Spleen (tissue), 11 donors: ENCODE results near the gene RNLS. TPM values are rescaled to one million over a fixed set of nuclear protein-coding genes. Genes with fewer than 3 reads are reported as not detected.

Experiments
- DNase-seq: peaks from one replicate; pipeline ENCODE4 v3.0.0-alpha.2; 2020
- H3K27ac ChIP-seq, 8 donors: fragments of 200-600 bp; sonication (generic) in 7 of 8; 1 replicate in 4 of 8; 2 replicates in 4 of 8; pipeline versions ENCODE4 v1.5.0 to v1.8.0; 2016 to 2021; ENCODE audit warnings: inconsistent platforms in 4 of 8, mild to moderate bottlenecking in 4 of 8, moderate library complexity in 1 of 8
- H3K27me3 ChIP-seq, 7 donors: fragments of 200-600 bp; sonication (generic) in 6 of 7; replicated peaks in 1 of 7; 1 replicate in 4 of 7; 2 replicates in 3 of 7; pipeline versions ENCODE4 v1.5.0 to v1.8.0; 2016 to 2021; ENCODE audit warnings: inconsistent platforms in 3 of 7, mild to moderate bottlenecking in 1 of 7
- H3K36me3 ChIP-seq, 6 donors: fragments of 200-600 bp; sonication (generic) in 5 of 6; 1 replicate in 4 of 6; 2 replicates in 2 of 6; pipeline versions ENCODE4 v1.5.0 to v1.8.0; 2016 to 2021; ENCODE audit warnings: inconsistent platforms in 2 of 6
- H3K4me1 ChIP-seq, 6 donors: fragments of 200-600 bp; sonication (generic) in 5 of 6; 1 replicate in 3 of 6; 2 replicates in 3 of 6; pipeline versions ENCODE4 v1.5.0 to v1.8.0; 2016 to 2021; ENCODE audit warnings: inconsistent platforms in 3 of 6
- H3K4me3 ChIP-seq, 8 donors: fragments of 200-600 bp; sonication (generic) in 7 of 8; 1 replicate in 4 of 8; 2 replicates in 4 of 8; pipeline versions ENCODE4 v1.5.0 to v1.8.0; 2016 to 2021; ENCODE audit warnings: inconsistent platforms in 4 of 8, mild to moderate bottlenecking in 4 of 8, moderate library complexity in 2 of 8
- H3K9me3 ChIP-seq, 8 donors: fragments of 200-600 bp; sonication (generic) in 7 of 8; 1 replicate in 4 of 8; 2 replicates in 4 of 8; pipeline versions ENCODE4 v1.5.0 to v1.8.0; 2016 to 2021; ENCODE audit warnings: inconsistent platforms in 4 of 8
- CTCF ChIP-seq, 11 experiments: fragments of 200-600 bp in 7 of 11; fragments of 450-650 bp in 4 of 11; sonication (generic) in 4 of 11; IDR thresholded peaks in 8 of 11; conservative IDR thresholded peaks in 3 of 11; 1 replicate in 7 of 11; 2 replicates in 4 of 11; pipeline versions ENCODE4 v1.4.0 to v1.8.0; 2016 to 2021; ENCODE audit warnings: antibody characterized with exemption in 11 of 11, inconsistent platforms in 4 of 11, mild to moderate bottlenecking in 1 of 11
- POLR2A ChIP-seq, 3 donors: fragments of 450-650 bp; IDR thresholded peaks; one replicate each; pipeline ENCODE4 v1.5.1; 2017; ENCODE audit warnings: antibody characterized with exemption in 3 of 3, mild to moderate bottlenecking in 1 of 3
- POLR2AphosphoS5 ChIP-seq, 3 donors: sonication (generic); formaldehyde crosslinking; IDR thresholded peaks; one replicate each; pipeline ENCODE4 v1.5.1; 2017; ENCODE audit warnings: antibody characterized with exemption in 3 of 3
- WGBS, 5 donors: extraction: QIAGEN DNeasy Blood & Tissue Kit in 3 of 5; methylation state at CpG; one replicate each; pipeline versions ENCODE4 v1.1.5 to v1.1.7; 2013 to 2018; 5-methylcytosine and 5-hydroxymethylcytosine counted together
- intact Hi-C: fragments of 100-400 bp; cut with DNase I; formaldehyde crosslinking; loops from one replicate; pipeline ENCODE4 v1.15.0; 2023; ENCODE audit warnings: low total_unique reads
- polyA plus RNA-seq, 3 donors: library from polyadenylated mRNA; stranded (reverse); fragments of 200-250 nt; gene quantifications; one replicate each; pipeline ENCODE4 v1.2.1, GENCODE V29; 2013
- total RNA-seq, 7 donors: library from RNA; depleted of rRNA in 3 of 7; stranded (reverse); fragments of >200 nt in 3 of 7; fragmentation: NEBNext Ultra II Directional in 4 of 7; extraction: Animal tissue kit (Norgen Biotek cat#: 25700) in 4 of 7; gene quantifications; one replicate each; pipeline versions ENCODE4 v1.1.0 to v1.2.1, GENCODE V29; 2016 to 2021
- donor health status: healthy with polysubstance abuse.
- donor health status: DM: no; HTN: no; CAD: no; lungs with moderate emphysema.
- donor health status: DM: no; HTN: no; CAD: no.
- donor health status: Bipolar disorder and iron deficiency.
- donor health status: healthy.
- donor health status: DM: no; HTN: no; CAD: no.
- donor health status: DM: yes; HTN: yes; CAD: no.

The RNLS gene
- total and polyA plus RNA-seq, 10 donors = 4.5 to 28.8 (median 8.5) TPM

GRCh38 chr10:88440541-88440940, 142.6 kb downstream of the RNLS start:
- intact Hi-C loops = no loop called here
- Histone ChIP-seq H3K4me1 (peaks cover 0 to 5% (median 0%) of the 10 kb centered on the region in 6 donors), H3K4me3 (no peak overlapping the region), H3K9me3 (peaks cover 0 to 8% (median 0%) of the 10 kb centered on the region in 8 donors), H3K36me3 (no peaks in the 10 kb centered on the region), H3K27ac (no peak overlapping the region), H3K27me3 (no peaks in the 10 kb centered on the region)
- TF ChIP-seq POLR2A (IDR thresholded peaks at IDR 0.05) = no peak
- no peak for TF ChIP-seq POLR2AphosphoS5 (IDR thresholded peaks at IDR 0.05)
- no peak for TF ChIP-seq CTCF (IDR thresholded peaks at IDR 0.05 in 8 of 11, conservative IDR thresholded peaks at IDR 0.05 in 3 of 11)
- no peak for DNase-seq

- peaks cover 0 to 8% (median 0%) of the 10 kb centered on the region in 8 donors for H3K9me3 ChIP-seq
- no peak overlapping the region for H3K4me3 ChIP-seq
- TF ChIP-seq CTCF (IDR thresholded peaks at IDR 0.05 in 8 of 11, conservative IDR thresholded peaks at IDR 0.05 in 3 of 11) (no peak), POLR2A (IDR thresholded peaks at IDR 0.05) (no peak), POLR2AphosphoS5 (IDR thresholded peaks at IDR 0.05) (no peak)
- no peak overlapping the region for H3K27ac ChIP-seq
- H3K36me3 ChIP-seq = no peaks in the 10 kb centered on the region
- no peaks in the 10 kb centered on the region for H3K27me3 ChIP-seq
- DNase-seq = no peak
- intact Hi-C loops = no loop called here
- H3K4me1 ChIP-seq = peaks cover 0 to 5% (median 0%) of the 10 kb centered on the region in 6 donors
These were observed 143.2 kb downstream of the RNLS start for GRCh38 chr10:88439932-88440331.

- H3K4me3 ChIP-seq = no peak overlapping the region
- no peaks in the 10 kb centered on the region for H3K27me3 ChIP-seq
- intact Hi-C loops = no loop called here
- H3K9me3 ChIP-seq = no peaks in the 10 kb centered on the region
- no peak overlapping the region for H3K27ac ChIP-seq
- DNase-seq = no peak
- peaks cover 0 to 3% (median 0%) of the 10 kb centered on the region in 6 donors for H3K4me1 ChIP-seq
- no peaks in the 10 kb centered on the region for H3K36me3 ChIP-seq
- TF ChIP-seq POLR2A (IDR thresholded peaks at IDR 0.05) = no peak
- no peak for TF ChIP-seq CTCF (IDR thresholded peaks at IDR 0.05 in 8 of 11, conservative IDR thresholded peaks at IDR 0.05 in 3 of 11)
- TF ChIP-seq POLR2AphosphoS5 (IDR thresholded peaks at IDR 0.05) = no peak
These were observed 145.7 kb downstream of the RNLS start for GRCh38 chr10:88437411-88437810.

GRCh38 chr10:88433565-88434186, 149.4 kb downstream of the RNLS start:
- no peaks in the 10 kb centered on the region for H3K9me3 ChIP-seq
- no peak overlapping the region for H3K27ac ChIP-seq
- H3K4me1 ChIP-seq = peaks cover 0 to 3% (median 0%) of the 10 kb centered on the region in 6 donors
- no peaks in the 10 kb centered on the region for H3K36me3 ChIP-seq
- H3K27me3 ChIP-seq = no peaks in the 10 kb centered on the region
- no peak overlapping the region for H3K4me3 ChIP-seq
- intact Hi-C loops = no loop called here
- no peak for DNase-seq
- whole genome bisulfite sequencing, 5 donors = 83 to 96% (median 91%) methylated on average over 2 of the region's 2 CpGs
- no peak for TF ChIP-seq POLR2AphosphoS5 (IDR thresholded peaks at IDR 0.05)
- no peak for TF ChIP-seq CTCF (IDR thresholded peaks at IDR 0.05 in 8 of 11, conservative IDR thresholded peaks at IDR 0.05 in 3 of 11)
- TF ChIP-seq POLR2A (IDR thresholded peaks at IDR 0.05) = no peak
